UCSD-AML1 (cell line): ENCODE results near the gene CHN2.

Experiments used
- DNase-seq: peaks from one replicate; lab custom pipeline; 2025; ENCODE audit not compliant: unreplicated experiment; lab: John Stamatoyannopoulos, UW

Gene CHN2

DNA sequence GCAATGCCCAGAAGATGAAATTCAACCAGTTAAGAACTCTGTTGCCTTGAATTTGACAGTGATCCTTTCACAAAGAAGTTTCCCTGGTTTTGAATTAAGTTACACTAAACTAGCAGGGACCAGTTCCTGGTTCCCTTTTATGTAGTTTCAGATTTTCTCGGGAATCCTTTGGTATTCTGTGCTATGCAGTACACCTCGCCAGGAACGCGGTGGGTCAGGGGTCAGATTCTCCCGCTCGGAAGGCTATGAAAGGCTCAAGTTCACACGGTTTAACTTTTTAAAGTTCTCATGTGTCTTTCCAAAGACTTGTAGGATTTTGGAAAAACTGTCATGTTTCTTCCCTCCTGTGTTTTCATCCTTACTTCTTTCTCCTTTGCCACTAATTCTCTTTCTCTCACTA, 264.4 kb downstream of the CHN2 start:
- no peak for DNase-seq

DNA sequence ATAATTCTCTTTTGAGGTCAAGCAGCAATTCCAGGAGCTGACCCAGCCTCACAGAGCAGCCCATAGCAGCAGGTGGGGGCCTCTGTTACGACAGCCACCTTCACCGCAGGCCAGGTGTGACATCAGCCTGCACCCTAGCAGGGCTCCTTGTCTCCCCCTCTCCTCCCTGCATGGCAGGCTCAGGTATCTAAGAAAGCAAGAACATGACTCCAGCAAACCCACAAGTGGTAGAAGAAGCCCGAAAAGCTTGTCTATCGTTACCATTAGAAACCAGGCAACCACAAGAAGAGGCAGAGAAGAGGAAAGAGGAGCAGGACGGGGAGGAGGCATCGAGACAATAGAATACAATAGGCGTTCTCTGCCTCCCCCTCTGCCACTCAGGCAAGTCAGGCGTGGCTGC, 265.0 kb downstream of the CHN2 start:
- no peak for DNase-seq

DNA sequence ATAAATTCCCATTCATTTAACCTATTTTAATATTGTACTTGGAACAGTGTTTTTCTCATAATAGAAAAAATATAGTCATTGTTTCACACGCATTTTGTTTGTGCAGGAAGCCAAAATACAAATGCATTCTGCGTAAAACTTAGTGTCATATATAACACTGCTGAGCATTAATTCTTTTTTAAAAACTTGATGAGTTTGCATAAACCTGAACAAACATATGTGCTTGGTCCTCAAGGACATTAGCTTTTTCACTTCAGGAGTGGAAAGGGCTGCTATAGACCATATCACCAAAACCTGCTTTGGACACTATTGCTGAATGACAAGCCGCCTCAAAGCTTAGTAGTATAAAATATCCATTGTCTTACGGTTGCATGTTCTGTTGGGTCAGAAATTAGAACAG, 267.4 kb downstream of the CHN2 start:
- no peak for DNase-seq

DNA sequence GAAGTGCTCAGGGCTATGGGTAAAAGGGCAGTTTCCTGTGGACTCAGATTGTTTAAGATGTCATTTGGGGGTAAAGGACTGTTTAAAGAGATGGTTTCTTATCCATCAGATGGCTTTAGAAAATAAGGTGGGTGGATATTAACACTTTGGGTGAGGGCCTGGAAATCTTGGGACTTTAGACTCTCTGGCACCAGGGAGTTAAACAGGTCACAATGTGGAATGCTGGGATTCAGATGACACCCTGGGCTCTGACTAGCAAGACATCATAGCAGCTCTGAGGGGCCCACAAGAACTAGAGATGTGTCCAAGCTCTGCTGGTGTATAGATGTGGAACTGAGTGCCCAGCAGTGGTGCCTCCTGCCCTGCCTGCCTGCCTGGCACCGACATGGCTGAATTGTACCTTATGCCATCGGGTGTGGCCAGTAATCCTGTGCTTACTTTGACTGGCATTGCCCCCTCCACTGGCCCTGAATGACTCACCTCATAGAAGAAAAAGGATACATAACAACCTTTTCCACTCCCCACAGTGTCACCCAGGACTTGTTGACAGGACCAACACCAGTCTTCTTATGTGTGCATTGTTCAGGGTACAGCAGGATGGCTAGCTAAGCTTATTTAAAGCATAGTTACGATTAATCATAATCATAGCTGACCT, 269.1 kb downstream of the CHN2 start:
- no peak for DNase-seq

DNA sequence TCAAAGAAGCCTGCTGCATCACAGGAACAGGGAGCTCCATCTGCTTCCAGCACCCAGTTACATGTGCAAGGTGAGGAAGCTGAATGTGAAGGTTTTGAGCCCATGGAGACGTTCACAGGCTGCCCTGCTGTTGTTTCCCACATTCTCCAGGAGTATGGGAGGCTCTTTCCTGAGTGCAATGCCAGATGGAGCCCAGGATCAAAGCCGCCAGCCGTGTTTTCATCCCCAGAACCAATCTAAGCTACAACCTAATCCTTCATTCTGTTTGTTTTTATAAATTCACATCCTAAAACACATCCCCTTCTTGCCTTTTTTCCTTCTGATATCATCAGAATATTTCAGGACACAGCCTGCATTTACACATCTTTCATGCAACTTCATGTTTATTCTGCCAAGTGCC, 270.2 kb downstream of the CHN2 start:
- no peak for DNase-seq

DNA sequence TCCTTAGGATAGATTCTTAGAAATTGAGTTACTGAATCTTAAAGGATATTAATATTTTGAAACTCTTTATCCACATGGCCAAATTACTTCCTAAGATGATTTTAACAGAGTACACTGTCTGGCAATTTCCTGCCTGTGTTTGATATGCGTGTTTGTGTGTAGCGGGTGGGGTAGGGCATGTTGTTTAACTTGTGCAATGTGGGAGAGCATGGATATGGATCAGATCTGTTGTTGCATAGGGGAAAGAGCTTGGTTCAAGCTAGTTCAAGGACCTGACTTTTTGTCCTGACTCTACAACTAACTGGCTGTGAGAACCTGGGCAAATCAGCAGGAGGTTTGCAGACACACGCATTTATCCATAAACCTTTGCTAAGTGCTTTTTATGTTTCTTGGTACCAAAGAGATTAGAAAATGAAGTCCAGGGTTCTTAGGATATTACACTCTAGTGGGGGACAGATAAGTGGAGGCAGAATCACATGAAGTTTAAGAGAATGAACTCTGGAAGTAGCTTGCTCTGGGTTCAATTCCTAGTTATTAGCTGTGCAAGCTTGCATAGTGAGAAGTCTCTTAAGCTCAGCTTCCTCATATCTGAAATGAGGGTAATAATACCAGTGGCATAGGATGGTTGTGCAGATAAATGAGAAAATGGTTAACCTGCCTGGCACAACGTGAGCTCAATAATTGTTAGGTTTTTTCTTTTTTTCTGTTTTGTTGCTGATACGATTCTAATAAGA, 272.8 kb downstream of the CHN2 start:
- no peak for DNase-seq

DNA sequence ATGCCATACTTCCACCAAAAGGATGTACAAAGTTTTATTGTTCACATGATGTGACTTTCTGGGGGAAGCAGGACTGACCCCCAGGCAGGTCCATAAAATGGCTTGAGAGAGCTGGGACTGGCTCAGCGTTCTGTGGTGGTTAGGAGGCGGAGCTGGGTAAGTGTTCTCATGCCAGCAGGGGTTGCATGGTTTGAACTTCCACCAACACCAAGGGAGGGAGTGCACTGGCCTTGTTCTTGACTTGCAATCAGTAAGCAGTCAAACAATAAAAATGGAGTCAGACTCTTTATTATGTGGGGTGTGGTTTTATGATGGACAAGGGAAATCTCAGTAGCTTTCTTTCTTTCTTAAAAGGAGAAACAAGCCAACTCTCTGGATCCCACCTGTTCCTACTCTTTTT, 273.6 kb downstream of the CHN2 start:
- no peak for DNase-seq

DNA sequence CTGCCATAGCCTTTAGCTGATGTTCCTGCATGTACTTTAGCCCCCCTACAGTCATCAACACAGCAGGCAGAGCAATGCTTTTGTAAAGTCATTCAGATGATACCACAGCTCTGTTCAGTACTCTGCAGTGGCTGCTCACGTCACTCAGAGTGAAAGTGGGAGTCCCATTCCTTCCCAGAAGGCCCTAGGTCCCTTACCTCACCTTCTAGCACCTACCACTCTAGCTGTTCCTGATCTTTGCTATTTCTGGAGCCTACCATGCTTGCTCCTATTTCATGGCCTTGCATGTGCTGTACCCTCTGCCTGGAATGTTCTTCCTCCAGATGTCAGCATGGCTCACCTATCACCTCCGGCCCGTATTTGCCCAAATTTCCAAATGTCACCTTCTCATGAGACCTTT, 274.7 kb downstream of the CHN2 start:
- DNase-seq, result no peak

DNA sequence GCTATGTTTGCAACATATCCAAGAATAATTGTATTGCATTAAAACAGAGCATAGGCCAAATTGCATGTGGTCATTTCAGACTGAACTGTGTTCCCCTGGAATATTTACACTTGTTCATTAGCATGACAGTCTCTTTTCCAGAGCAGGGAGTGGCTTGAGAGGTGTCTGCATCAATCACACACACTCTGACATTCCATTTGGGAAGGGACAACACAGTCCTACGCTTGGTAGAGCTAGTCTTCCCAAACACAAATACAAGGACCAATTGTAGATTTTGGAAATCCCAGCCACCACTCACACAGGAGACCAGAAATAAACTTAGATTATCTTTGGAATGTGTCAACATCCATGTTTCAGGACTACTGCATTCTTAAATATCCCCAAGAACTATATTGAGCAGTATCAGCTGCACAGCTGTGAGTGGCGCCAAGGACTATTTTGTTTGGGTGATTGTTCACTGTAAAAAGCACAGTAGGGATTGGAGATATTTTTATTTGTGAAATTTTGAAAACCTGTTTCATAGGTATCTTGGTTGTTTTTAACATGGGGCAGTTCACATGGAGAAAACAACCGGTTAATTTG, 275.5 kb downstream of the CHN2 start:
- DNase-seq, result no peak

DNA sequence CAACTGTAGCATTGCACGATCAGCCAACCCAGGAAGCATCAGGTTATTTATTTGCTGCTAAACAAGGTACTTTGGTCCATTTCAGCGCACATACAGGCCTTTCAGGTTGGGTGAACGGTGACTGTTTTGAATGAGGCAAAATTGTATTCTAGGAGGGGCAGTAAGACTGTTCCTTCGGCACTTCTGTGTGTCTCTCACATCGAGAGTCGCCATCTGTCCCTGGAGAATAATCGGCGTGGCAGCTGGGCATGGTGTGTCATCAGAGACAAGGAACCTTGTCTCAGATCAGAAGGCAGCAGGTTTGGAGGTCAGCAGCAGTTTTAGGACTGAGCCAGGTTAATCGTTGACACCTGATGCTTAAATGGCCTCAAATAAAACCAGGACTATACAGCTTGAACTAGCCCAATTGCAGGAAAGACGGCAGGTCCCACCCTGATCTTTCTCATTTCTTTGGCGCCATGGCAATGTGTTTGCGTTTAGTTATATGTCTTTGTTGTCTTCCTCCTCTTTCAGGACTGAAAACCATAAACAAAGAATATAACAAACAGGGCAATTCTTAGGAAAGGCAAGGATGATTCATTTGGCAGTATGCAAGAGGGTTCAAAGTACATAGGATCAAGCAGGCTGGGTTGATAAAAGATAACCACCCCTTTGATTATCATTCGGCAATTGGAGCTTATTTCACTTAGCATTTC, 277.0 kb downstream of the CHN2 start:
- no peak for DNase-seq

DNA sequence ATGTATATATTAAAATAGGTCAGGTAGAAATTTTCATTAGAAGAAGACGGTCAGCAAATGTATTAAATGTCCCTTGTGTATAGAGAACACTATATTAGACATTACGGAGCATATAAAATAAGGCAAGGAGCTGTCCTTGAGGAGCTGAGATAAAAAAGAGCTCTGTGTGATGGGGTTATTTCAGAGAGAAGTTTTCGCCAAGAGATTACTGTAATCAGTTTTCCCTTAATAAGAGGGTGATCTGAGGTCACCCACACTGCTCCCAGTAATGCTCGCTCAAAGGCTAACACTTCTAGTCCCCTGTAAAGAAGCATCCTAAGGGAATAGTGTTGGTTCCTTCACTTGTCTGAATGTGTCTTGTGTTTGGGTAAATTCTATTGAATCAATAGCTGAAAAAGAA, 282.3 kb downstream of the CHN2 start:
- no peak for DNase-seq

DNA sequence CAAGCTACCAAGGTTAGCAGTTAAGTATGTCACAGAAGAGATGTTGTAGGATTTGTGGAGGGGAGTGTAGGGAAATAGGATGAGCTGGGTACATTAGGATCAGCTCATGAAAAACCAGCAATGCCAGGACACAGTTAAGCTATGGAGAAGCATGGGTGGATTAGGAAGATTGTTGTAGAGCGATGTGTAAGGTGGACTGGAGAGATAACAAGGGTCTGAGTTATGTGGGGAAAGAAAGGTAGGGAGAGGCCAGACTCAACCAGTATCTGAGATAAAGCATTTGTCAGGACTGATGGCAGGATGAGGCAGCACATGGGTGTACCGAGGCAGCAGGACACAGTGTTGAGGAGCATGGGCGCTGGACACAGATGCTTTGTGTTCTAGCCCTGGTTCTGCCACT, 283.7 kb downstream of the CHN2 start:
- DNase-seq, result no peak

DNA sequence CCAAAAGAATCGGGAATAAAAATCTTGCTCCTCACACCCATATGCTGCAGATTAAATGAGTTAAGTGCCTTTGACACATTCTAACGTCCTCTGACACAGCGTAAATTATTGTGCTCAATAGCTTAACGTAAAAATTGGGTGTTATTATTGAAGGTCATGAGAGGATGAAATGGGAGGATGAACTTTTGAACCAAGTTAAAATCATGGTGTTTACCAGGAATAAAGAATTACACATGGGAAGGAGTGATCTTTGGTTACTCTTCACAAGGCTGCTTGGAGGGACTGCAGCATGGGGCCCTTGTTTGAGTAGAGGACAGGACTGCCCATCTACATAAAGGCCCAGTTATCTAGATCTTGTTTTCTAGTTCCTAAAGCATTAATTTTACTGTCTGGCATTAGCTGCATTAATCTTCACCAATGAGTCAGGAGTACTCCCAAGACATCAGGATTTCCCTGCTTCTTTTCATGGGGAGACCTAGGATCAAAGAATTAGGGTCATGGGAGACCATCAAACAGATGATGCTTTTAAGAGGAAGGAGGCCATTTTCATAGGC, 284.2 kb downstream of the CHN2 start:
- DNase-seq, result no peak

DNA sequence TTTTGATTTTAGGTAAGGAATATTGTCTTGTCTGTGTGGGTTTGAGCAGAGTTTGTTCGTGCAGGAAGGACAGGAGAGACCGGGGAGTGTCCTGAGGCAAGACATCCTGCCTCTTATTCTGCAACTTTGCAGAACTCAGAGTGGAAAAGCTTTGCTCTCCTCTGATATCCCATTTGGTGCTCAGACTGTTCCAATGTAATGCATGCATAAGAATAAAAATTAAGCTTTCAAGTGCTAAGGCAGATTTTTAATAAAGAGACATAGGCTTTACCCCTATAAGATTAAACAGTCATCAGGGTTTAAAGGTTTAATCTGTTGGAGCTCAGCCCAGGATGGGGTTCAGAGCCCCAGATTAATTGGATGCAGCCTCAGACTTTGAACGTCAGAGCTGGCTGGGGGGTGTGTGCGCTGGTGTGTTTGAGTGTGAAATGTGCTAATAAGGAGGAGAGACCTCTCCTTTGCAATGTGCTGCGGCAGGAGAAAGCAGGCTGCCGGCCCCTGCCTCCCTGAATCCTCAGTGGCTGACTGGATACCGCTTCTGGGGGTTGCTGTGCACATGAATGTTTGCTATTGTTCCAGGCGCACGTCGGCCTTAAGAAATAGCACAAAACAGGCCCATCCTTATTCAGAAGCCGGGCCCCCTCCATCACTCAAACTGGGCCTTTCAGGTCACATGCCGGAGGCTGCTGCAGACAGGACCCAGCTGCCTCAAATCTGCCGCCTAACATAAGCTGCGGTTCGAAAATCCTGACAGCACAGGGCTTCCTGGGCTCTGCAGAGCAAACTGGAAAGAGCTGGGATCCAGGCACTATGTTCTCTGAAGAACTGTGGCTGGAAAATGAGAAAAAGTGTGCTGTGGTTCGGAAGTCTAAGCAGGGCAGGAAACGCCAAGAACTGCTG, 285.0 kb downstream of the CHN2 start:
- DNase-seq, result no peak

DNA sequence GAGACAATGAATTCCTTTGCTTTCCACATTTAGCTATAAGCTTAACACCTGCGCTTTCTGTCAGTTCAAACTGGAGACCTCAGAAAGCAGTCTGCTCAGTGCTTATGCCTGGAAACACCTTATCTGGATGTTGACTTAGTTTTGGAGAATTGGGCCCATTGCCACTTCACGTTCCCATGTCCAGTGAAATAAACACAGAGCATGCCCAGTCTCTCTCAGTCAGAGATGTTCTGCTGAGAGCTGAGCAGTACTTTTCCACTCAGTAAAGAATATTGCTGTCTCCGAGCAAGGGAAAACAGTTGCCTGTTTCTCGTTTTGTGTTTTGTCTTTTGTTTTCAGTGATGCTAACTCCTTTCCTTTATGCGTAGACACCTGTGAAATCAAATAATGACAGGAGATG, 285.9 kb downstream of the CHN2 start:
- DNase-seq, result no peak

DNA sequence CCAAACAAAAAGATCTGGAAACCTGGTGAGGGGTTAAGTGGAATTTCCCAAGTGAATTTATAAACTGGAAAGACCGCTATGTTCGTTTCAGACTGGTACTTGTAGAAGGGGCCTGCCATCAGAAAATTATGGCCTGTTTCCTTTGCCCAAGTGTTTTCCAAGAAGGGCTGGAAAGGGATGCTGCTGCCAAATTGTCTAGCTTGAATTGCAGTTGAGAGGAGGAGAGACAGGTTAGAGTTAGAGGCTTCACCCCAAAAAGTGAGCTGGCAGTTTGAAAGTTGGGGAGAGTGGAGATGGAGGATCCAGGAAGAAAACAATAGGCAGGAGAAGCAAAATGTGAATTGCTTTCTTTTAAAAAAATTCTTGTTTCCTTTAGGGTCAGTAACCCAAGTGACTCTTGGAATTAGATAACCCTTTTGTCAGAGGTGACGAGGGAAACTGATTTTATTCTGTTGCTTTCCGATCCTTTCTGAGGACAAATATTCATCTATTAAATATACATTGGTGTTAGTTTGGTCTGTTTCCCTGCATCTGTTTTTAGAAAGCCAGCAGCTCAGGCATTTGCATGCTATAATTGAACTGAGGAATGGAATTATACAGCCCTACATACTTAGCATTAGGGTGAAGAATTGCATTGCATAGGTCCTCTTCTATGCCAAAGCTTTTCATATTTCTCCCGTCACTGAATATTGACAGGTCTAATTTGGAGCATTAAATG, 286.5 kb downstream of the CHN2 start:
- DNase-seq, result no peak

DNA sequence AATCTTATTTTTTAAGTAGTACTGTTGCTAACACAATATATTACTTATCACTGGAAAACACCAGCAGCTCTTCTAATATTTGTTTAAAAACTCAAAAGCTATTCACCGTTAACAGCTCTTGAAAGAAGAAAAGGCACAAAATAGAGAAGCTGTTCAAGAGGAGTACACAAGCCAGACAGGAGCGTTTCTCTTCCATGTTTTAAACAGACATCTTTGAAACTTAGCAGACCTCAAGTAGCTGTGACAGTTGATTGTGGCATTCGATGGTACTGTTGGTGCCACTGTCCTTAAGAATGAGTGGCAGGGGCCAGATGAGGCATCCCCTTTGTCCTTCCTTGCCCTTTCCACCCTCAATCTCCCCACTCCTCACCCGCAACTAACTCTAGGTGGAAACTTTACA, 287.5 kb downstream of the CHN2 start:
- no peak for DNase-seq

DNA sequence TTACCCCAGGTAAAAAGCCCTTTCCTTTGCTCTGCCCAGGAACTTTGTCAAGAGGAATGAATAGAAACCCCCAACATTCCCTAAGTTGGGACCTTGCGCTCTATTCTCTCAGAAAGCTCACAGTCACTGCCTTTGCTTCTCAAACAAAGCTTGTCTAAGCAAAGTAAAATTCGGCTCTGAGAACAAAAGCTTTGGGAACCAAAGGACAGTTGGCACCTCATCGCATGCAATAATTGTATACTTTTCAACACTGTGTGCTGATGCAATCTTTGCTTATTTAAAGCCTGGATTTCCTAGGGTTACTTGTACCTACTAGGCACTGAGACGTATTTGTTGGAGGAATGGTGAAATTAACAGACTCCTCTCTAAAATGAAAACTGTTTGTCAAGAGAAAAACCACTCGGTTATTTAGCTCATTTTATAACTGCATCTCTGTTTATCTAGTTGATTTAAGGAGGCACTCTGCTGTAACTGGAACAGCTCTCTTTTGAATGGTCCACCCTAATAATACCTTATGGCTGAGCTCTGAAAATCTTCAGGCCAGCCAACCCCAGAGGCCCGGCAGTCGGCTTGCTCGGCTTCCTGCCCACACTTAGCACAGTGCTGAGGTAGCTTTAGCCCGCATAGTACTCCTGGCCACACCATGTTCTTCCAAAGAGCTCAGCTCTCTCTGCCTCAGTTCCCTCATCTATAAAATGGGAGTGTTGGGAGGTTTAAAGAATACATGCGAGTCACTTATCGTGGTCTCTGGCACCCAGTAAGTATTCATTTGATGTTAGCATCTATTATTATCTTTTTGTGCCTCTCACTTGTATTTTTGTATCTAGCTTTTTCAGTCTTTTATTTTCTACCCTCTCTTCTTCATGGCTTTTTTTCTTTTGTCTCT, 288.9 kb downstream of the CHN2 start:
- no peak for DNase-seq

DNA sequence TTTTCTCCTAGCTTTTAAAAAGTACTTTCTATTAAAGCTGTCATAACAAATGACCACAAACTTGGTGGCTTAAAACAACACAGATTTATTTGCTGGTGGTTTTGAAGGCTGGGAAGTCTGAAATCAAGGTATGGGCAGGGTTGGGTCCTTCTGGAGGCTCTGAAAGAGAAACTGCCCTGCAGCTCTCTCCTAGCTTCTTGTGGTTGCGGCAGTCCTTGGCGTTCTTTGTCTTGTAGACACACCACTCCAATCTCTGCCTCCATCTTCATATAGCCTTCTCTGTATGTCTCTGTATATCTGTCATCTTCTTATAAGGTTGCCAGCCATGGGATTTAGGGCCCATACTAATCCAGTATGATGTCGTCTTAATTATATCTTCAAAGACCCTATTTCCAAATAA, 289.7 kb downstream of the CHN2 start:
- DNase-seq, result no peak
